Activated T-helper 9 cell treated with anti-CD3 and anti-CD28 coated beads, Interleukin-2, amount 50 U/mL, for 16 hours (primary cell): ENCODE results near the gene ETDC.

ENCODE experiments used
- DNase-seq: peaks from one replicate; pipeline ENCODE4 v3.0.0-alpha.2; 2020; ENCODE audit warnings: low read depth

Gene ETDC

GRCh38 chrX:135346975-135347374 is 37.7 kb downstream of the ETDC start:
- no peak for DNase-seq

GRCh38 chrX:135347381-135348016 is 38.2 kb downstream of the ETDC start:
- DNase-seq = no peak

- DNase-seq = no peak
These were observed 45.0 kb downstream of the ETDC start for GRCh38 chrX:135354288-135354687.
